ENCODE data around the gene EPB42.

EPB42 gene

DNA sequence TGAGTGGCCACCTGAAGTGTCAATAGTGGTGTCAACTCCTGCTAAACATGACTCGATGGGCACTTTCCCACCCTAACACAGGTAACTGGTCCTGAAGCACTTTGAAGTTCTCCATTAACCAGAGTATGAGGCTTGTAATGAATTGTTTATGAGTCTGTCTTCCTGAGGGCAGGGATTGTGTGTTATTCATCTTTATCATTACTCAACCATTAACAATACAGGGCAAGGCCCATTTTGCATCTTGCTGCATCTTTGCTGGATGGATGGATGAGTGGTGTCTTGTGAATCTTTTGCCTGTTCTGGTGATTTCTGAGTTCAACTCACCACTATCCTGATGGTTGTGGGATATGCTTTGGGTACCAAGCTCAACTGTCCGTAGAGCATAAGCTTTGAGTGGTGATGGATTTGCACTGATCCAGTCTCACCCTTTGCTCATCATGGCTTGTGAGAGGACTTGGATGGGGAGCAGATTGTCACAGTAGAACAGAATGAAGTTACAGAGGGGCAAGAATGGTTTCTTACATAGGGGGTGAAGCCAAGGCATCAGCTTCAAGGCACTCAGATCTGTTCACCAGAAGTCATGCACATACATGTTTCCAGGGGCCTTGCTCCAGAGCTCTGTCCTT lies 22.3 kb upstream of the EPB42 start:
- H3K4me3 ChIP-seq (ENCODE audit: low read depth, low read length): no peak overlapping the region
- TF ChIP-seq CTCF (conservative IDR thresholded peaks at IDR 0.05; ENCODE audit: low read depth, low read length): no peak
- DNase-seq (ENCODE audit: low read depth): no peak

- TF ChIP-seq CTCF (conservative IDR thresholded peaks at IDR 0.05; ENCODE audit: low read depth, low read length): no peak
- no peak for DNase-seq (ENCODE audit: low read depth)
Observed at GRCh38 chr15:43242616-43243015, 21.8 kb upstream of the EPB42 start.

DNA sequence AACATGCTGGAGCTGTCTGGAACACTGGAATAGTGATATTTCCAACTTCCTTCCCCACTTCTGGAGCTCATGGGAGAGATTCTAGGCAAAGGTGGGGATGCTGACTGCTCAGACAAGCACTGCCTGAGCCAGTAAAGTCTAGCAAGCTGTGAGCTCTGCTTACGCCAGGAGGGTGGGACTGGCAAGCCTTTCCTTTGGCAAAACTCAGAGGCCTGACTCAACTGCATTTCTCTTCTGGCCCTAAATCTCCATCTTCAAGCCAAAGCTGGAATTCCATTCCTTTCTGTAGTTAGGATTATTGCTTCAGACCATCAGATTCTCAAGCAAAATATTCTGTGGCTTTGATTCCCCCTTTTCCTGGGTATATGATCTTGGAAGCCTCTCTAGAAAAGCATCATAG lies 20.3 kb upstream of the EPB42 start:
- no peak overlapping the region for H3K4me3 ChIP-seq (ENCODE audit: low read depth, low read length)
- no peak for TF ChIP-seq CTCF (conservative IDR thresholded peaks at IDR 0.05; ENCODE audit: low read depth, low read length)
- DNase-seq (ENCODE audit: low read depth): peak; percentile 10

More at GRCh38 chr15:43242616-43243015, 21.8 kb upstream of the EPB42 start:
- H3K4me3 ChIP-seq (ENCODE audit: low read depth, low read length): no peak overlapping the region

- DNase-seq (ENCODE audit: low read depth): peak; percentile 16
- TF ChIP-seq CTCF (conservative IDR thresholded peaks at IDR 0.05; ENCODE audit: low read depth, low read length): no peak
- H3K4me3 ChIP-seq (ENCODE audit: low read depth, low read length): no peak overlapping the region
Observed at GRCh38 chr15:43239732-43240491, 19.1 kb upstream of the EPB42 start.

DNA sequence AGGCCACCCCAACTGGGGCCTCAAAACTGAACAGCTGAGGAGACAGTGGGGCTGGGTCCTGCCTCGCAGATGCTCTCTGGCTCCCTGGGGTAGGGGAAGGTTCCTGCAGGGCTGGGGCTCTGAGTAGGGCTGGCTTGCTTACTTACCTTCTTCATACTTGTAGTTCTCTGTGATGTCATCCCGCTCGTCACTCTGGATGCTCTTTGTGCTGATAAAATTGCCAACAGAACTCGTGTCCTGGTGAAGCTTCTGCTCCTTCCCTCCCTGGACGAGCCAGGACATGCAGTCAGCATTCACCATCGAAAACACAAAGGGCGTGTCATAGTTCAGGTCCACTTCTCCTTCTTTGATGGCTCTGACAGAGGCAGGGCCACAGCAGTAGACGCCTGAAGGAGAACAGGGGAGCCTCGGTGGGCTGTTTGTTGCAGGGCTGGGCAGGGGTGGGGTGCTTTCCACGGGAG lies 17.9 kb upstream of the EPB42 start:
- no peak for DNase-seq (ENCODE audit: low read depth)
- no peak overlapping the region for H3K4me3 ChIP-seq (ENCODE audit: low read depth, low read length)
- TF ChIP-seq CTCF (conservative IDR thresholded peaks at IDR 0.05; ENCODE audit: low read depth, low read length): no peak

GRCh38 chr15:43237842-43238470 lies 17.1 kb upstream of the EPB42 start:
- TF ChIP-seq CTCF (conservative IDR thresholded peaks at IDR 0.05; ENCODE audit: low read depth, low read length): no peak
- DNase-seq (ENCODE audit: low read depth): no peak
- H3K4me3 ChIP-seq (ENCODE audit: low read depth, low read length): no peak overlapping the region

Measured in choroid plexus epithelial cell (primary cell).